ENCODE data around the gene IGSF3.

The IGSF3 gene

GRCh38 chr1:116540088-116540487 is 127.4 kb downstream of the IGSF3 start:
- Histone ChIP-seq H3K9ac (no peak overlapping the region), H3K27ac (no peak overlapping the region), H2AFZ (ENCODE audit: low read depth) (no peak overlapping the region), H4K20me1 (ENCODE audit: insufficient read depth) (no peaks in the 10 kb centered on the region), H3K79me2 (ENCODE audit: insufficient read depth, low read depth) (no peaks in the 10 kb centered on the region), H3K4me3 (IDR thresholded peaks at IDR 0.05; ENCODE audit: insufficient read depth, low read depth, low read length) (no peak overlapping the region), H3K4me2 (no peak overlapping the region), H3K36me3 (ENCODE audit: insufficient read depth) (no peaks in the 10 kb centered on the region), H3K27me3 (ENCODE audit: insufficient read depth, low read depth) (no peaks in the 10 kb centered on the region), H3K4me1 (ENCODE audit: low read depth, poor library complexity, severe bottlenecking) (peaks cover 13% of the 10 kb centered on the region)
- no peak for TF ChIP-seq CTCF (conservative IDR thresholded peaks at IDR 0.05; ENCODE audit: low read depth, low read length)

- no peaks in the 10 kb centered on the region for H3K36me3 ChIP-seq (ENCODE audit: insufficient read depth)
- H3K79me2 ChIP-seq (ENCODE audit: insufficient read depth, low read depth), result no peaks in the 10 kb centered on the region
- H3K4me2 ChIP-seq, result no peak overlapping the region
- no peak overlapping the region for H3K4me3 ChIP-seq (IDR thresholded peaks at IDR 0.05; ENCODE audit: insufficient read depth, low read depth, low read length)
- no peaks in the 10 kb centered on the region for H3K27me3 ChIP-seq (ENCODE audit: insufficient read depth, low read depth)
- no peak overlapping the region for H3K27ac ChIP-seq
- H2AFZ ChIP-seq (ENCODE audit: low read depth), result no peak overlapping the region
- TF ChIP-seq CTCF (conservative IDR thresholded peaks at IDR 0.05; ENCODE audit: low read depth, low read length), result no peak
- no peaks in the 10 kb centered on the region for H4K20me1 ChIP-seq (ENCODE audit: insufficient read depth)
- peaks cover 6% of the 10 kb centered on the region for H3K4me1 ChIP-seq (ENCODE audit: low read depth, poor library complexity, severe bottlenecking)
- no peak overlapping the region for H3K9ac ChIP-seq
Observed at GRCh38 chr1:116538544-116538943, 129.0 kb downstream of the IGSF3 start.

- no peak for TF ChIP-seq CTCF (conservative IDR thresholded peaks at IDR 0.05; ENCODE audit: low read depth, low read length)
- Histone ChIP-seq H3K4me2 (no peak overlapping the region), H4K20me1 (ENCODE audit: insufficient read depth) (no peaks in the 10 kb centered on the region), H3K4me3 (IDR thresholded peaks at IDR 0.05; ENCODE audit: insufficient read depth, low read depth, low read length) (no peak overlapping the region), H3K9ac (no peak overlapping the region), H3K27me3 (ENCODE audit: insufficient read depth, low read depth) (no peaks in the 10 kb centered on the region), H3K27ac (no peak overlapping the region), H3K79me2 (ENCODE audit: insufficient read depth, low read depth) (no peaks in the 10 kb centered on the region), H2AFZ (ENCODE audit: low read depth) (no peak overlapping the region), H3K4me1 (ENCODE audit: low read depth, poor library complexity, severe bottlenecking) (peaks cover 6% of the 10 kb centered on the region), H3K36me3 (ENCODE audit: insufficient read depth) (no peaks in the 10 kb centered on the region)
Observed at GRCh38 chr1:116537898-116538297, 129.6 kb downstream of the IGSF3 start.

- no peak overlapping the region for H3K27ac ChIP-seq
- no peak overlapping the region for H3K4me3 ChIP-seq (IDR thresholded peaks at IDR 0.05; ENCODE audit: insufficient read depth, low read depth, low read length)
- TF ChIP-seq CTCF (conservative IDR thresholded peaks at IDR 0.05; ENCODE audit: low read depth, low read length), result no peak
- peaks cover 6% of the 10 kb centered on the region for H3K4me1 ChIP-seq (ENCODE audit: low read depth, poor library complexity, severe bottlenecking)
- no peaks in the 10 kb centered on the region for H3K27me3 ChIP-seq (ENCODE audit: insufficient read depth, low read depth)
- H3K36me3 ChIP-seq (ENCODE audit: insufficient read depth), result no peaks in the 10 kb centered on the region
- no peaks in the 10 kb centered on the region for H4K20me1 ChIP-seq (ENCODE audit: insufficient read depth)
- H3K4me2 ChIP-seq, result no peak overlapping the region
- H2AFZ ChIP-seq (ENCODE audit: low read depth), result no peak overlapping the region
- no peak overlapping the region for H3K9ac ChIP-seq
- no peaks in the 10 kb centered on the region for H3K79me2 ChIP-seq (ENCODE audit: insufficient read depth, low read depth)
Observed at GRCh38 chr1:116537040-116537831, 130.3 kb downstream of the IGSF3 start.

Measured in KMS-11 (cell line).